HEK293 (cell line): Measurements from ENCODE around the gene ABCA2.

Experiments used
- CTCF ChIP-seq: fragments of 450-650 bp; formaldehyde crosslinking; IDR thresholded peaks from 2 replicates; pipeline ENCODE4 v1.5.1; 2016; ENCODE audit warnings: missing biosample characterization, missing genetic modification characterization
- GLI2 ChIP-seq: fragments of 450-650 bp; formaldehyde crosslinking; IDR thresholded peaks from 2 replicates; pipeline ENCODE4; 2017; ENCODE audit warnings: missing biosample characterization, missing genetic modification characterization, low read depth, borderline replicate concordance
- HOXA7 ChIP-seq: sonication (generic); formaldehyde crosslinking; IDR thresholded peaks from 2 replicates; pipeline ENCODE4 v1.8.1; 2022; ENCODE audit warnings: missing genetic modification reagents, borderline replicate concordance
- MYNN ChIP-seq: fragments of 450-650 bp; formaldehyde crosslinking; IDR thresholded peaks from 2 replicates; pipeline ENCODE4 v1.5.1; 2016; ENCODE audit warnings: missing biosample characterization, missing genetic modification characterization, borderline replicate concordance
- REST ChIP-seq: fragments of 450-650 bp; formaldehyde crosslinking; IDR thresholded peaks from 2 replicates; pipeline ENCODE4 v1.5.1; 2016; ENCODE audit warnings: missing biosample characterization, missing genetic modification characterization
- TSHZ1 ChIP-seq: fragments of 450-650 bp; formaldehyde crosslinking; IDR thresholded peaks from 2 replicates; pipeline ENCODE4 v1.5.1; 2016; ENCODE audit warnings: missing biosample characterization, missing genetic modification characterization, borderline replicate concordance
- ZBTB7A ChIP-seq: fragments of 450-650 bp; formaldehyde crosslinking; IDR thresholded peaks from 2 replicates; pipeline ENCODE4 v1.5.1; 2016; ENCODE audit warnings: low read depth, missing biosample characterization, missing genetic modification characterization
- ZNF324 ChIP-seq: fragments of 450-650 bp; formaldehyde crosslinking; IDR thresholded peaks from 2 replicates; pipeline ENCODE4 v1.5.1; 2016; ENCODE audit warnings: missing biosample characterization, missing genetic modification characterization
- ZNF707 ChIP-seq: fragments of 450-650 bp; formaldehyde crosslinking; IDR thresholded peaks from 2 replicates; pipeline ENCODE4 v1.5.1; 2016; ENCODE audit warnings: missing biosample characterization, missing genetic modification characterization

- no peak for TF ChIP-seq CTCF
- TF ChIP-seq MYNN (tag by site-specific recombination) = no peak
- no peak for TF ChIP-seq ZNF324
- TF ChIP-seq GLI2 (tag by site-specific recombination) = no peak
- TF ChIP-seq HOXA7 (CRISPR knock-in tag) = no peak
- no peak for TF ChIP-seq ZNF707 (tag by site-specific recombination)
- no peak for TF ChIP-seq REST (tag by site-specific recombination)
- TF ChIP-seq ZBTB7A (tag by site-specific recombination) = no peak
- TF ChIP-seq TSHZ1 (tag by site-specific recombination) = no peak
Observed at GRCh38 chr9:136962701-136963248, 65.3 kb downstream of the ABCA2 start.
